NT2/D1 (cell line): ENCODE measurements around the gene FAM227B.
"Not testable (repeated sequence)": the region's sequence is repeated elsewhere in the genome, so short reads cannot be mapped to it uniquely, and the experiment has no call there.

Experiments
- DNase-seq: peaks from one replicate; pipeline ENCODE4 v3.0.0-alpha.2; 2011; ENCODE audit warnings: low read depth, low spot score
- H3K27me3 ChIP-seq: 2 replicates; pipeline ENCODE4 v1.6.0; 2011; ENCODE audit warnings: mild to moderate bottlenecking; ENCODE audit not compliant: insufficient read length, insufficient read depth
- H3K36me3 ChIP-seq: 2 replicates; pipeline ENCODE4 v1.6.1; 2011; ENCODE audit warnings: mild to moderate bottlenecking, low read length, mixed read lengths; ENCODE audit not compliant: insufficient read depth, insufficient read length
- H3K4me1 ChIP-seq: 2 replicates; pipeline ENCODE4 v1.5.1; 2011; ENCODE audit not compliant: insufficient read depth, insufficient read length
- H3K4me3 ChIP-seq: 2 replicates; pipeline ENCODE4 v1.5.1; 2011; ENCODE audit warnings: low read depth; ENCODE audit not compliant: insufficient read length
- H3K9ac ChIP-seq: 2 replicates; pipeline ENCODE4 v1.6.0; 2011; ENCODE audit warnings: low read depth; ENCODE audit not compliant: insufficient read length
- H3K9me3 ChIP-seq: 2 replicates; pipeline ENCODE4 v1.5.1; 2011; ENCODE audit warnings: mild to moderate bottlenecking, low read length; ENCODE audit not compliant: insufficient read depth
- SUZ12 ChIP-seq: IDR thresholded peaks from 2 replicates; pipeline ENCODE4 v1.6.1; 2011; ENCODE audit not compliant: insufficient read length, insufficient read depth; ENCODE audit errors: extremely low read depth
- YY1 ChIP-seq: IDR thresholded peaks from 2 replicates; pipeline ENCODE4 v1.6.1; 2011; ENCODE audit not compliant: insufficient read length, insufficient read depth
- ZNF274 ChIP-seq: IDR thresholded peaks from 2 replicates; pipeline ENCODE4 v1.6.1; 2011; ENCODE audit warnings: mild to moderate bottlenecking, low read depth, low read length

The FAM227B gene

GRCh38 chr15:49570672-49571071 is 49.9 kb downstream of the FAM227B start:
- H3K9ac ChIP-seq = no peak overlapping the region
- H3K9me3 ChIP-seq = no peaks in the 10 kb centered on the region
- no peaks in the 10 kb centered on the region for H3K36me3 ChIP-seq
- TF ChIP-seq SUZ12 (no peak), ZNF274 (no peak), YY1 (no peak)
- no peak overlapping the region for H3K4me3 ChIP-seq
- DNase-seq = no peak
- H3K4me1 ChIP-seq = no peaks in the 10 kb centered on the region
- H3K27me3 ChIP-seq = no peaks in the 10 kb centered on the region

DNA sequence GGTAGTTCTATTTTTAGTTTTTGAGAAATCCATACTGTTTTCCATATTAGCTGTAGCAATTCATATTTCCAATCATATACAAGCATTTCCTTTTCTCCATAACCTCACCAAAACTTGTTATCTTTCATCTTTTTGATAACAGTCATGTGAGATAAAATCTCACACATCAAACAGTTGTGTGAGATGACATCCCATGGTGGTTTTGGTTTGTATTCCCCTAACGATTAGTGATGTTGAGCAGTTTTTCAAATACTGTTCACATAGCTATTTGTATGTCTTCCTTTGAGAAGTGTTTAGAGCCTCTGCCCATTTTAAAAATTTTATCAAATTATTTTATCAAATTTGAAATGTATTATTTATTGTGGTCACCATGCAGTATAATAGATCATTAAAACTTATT is 50.4 kb downstream of the FAM227B start:
- Histone ChIP-seq H3K9me3 (no peaks in the 10 kb centered on the region), H3K9ac (no peak overlapping the region), H3K36me3 (no peaks in the 10 kb centered on the region), H3K4me3 (no peak overlapping the region), H3K27me3 (no peaks in the 10 kb centered on the region), H3K4me1 (no peaks in the 10 kb centered on the region)
- DNase-seq = no peak
- TF ChIP-seq ZNF274 (no peak), SUZ12 (no peak), YY1 (no peak)

DNA sequence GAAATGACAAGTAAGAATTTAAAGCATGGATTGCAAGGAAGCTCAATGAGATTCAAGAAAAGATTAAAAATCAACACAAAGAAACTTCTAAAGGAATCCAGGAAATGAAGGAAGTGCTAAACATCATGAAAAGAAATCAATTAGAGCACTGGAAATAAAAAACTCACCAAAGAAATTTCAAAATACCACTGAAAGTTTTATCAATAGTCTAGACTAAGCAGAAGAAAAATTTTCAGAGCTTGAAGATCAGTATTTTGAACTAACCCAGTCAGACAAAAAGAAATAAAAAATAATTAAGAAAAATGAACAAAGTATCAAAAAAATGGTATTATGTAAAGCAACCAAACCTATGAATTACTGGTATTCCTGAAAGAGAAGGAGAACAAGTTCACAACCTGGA is 60.6 kb downstream of the FAM227B start:
- Histone ChIP-seq H3K36me3 (no peaks in the 10 kb centered on the region), H3K4me3 (no peak overlapping the region), H3K27me3 (no peaks in the 10 kb centered on the region), H3K9ac (no peak overlapping the region), H3K9me3 (no peaks in the 10 kb centered on the region), H3K4me1 (no peaks in the 10 kb centered on the region)
- TF ChIP-seq ZNF274 (no peak), SUZ12 (no peak), YY1 (no peak)
- DNase-seq = no peak

- TF ChIP-seq ZNF274 (no peak), YY1 (no peak), SUZ12 (no peak)
- DNase-seq = no peak
- Histone ChIP-seq H3K4me1 (no peaks in the 10 kb centered on the region), H3K27me3 (no peaks in the 10 kb centered on the region), H3K9ac (no peak overlapping the region), H3K36me3 (no peaks in the 10 kb centered on the region), H3K4me3 (no peak overlapping the region), H3K9me3 (no peaks in the 10 kb centered on the region; the same call in 1 of the 2 replicates)
Measured at GRCh38 chr15:49558929-49559328, 61.7 kb downstream of the FAM227B start.

- no peak for TF ChIP-seq SUZ12
- TF ChIP-seq YY1 = no peak
- no peak for TF ChIP-seq ZNF274
- H3K36me3 ChIP-seq = no peaks in the 10 kb centered on the region
Measured at GRCh38 chr15:49556437-49556836, 64.2 kb downstream of the FAM227B start.

GRCh38 chr15:49550342-49550741 is 70.3 kb downstream of the FAM227B start:
- not testable (repeated sequence) for DNase-seq, H3K9ac ChIP-seq, H3K36me3 ChIP-seq, H3K4me1 ChIP-seq, H3K27me3 ChIP-seq, H3K4me3 ChIP-seq, H3K9me3 ChIP-seq

More at GRCh38 chr15:49556437-49556836, 64.2 kb downstream of the FAM227B start:
- Histone ChIP-seq H3K27me3 (no peaks in the 10 kb centered on the region), H3K9me3 (no peaks in the 10 kb centered on the region; the same call in 1 of the 2 replicates), H3K4me1 (no peaks in the 10 kb centered on the region), H3K9ac (no peak overlapping the region), H3K4me3 (no peak overlapping the region)
- no peak for DNase-seq

DNA sequence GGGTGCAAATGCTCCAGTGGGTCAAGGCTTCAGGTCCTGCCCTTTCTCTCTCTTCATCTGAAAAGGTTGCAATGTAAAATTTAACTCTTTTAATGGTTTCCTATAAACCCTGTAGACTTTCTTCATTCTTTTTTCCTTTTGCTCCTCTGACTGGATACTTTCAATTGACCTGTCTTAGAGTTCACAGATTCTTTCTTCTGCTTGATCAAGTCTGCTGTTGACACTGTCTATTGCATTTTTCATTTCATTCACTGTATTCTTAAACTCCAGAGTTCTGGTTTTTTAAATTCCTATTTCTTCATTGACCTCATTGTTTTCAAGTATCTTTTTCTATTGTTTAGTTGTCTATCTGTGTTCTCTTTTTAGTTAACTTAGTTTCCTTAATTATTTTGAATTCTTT is 82.1 kb downstream of the FAM227B start:
- DNase-seq = no peak
- no peak for TF ChIP-seq ZNF274
- no peak for TF ChIP-seq SUZ12
- no peak for TF ChIP-seq YY1
- H3K27me3 ChIP-seq = no peaks in the 10 kb centered on the region
- H3K9me3 ChIP-seq = no peaks in the 10 kb centered on the region
- no peaks in the 10 kb centered on the region for H3K36me3 ChIP-seq
- H3K9ac ChIP-seq = no peak overlapping the region
- H3K4me3 ChIP-seq = no peak overlapping the region
- no peaks in the 10 kb centered on the region for H3K4me1 ChIP-seq

- Histone ChIP-seq H3K9ac (no peak overlapping the region), H3K27me3 (no peaks in the 10 kb centered on the region), H3K36me3 (no peaks in the 10 kb centered on the region), H3K4me1 (no peaks in the 10 kb centered on the region), H3K4me3 (no peak overlapping the region), H3K9me3 (no peaks in the 10 kb centered on the region)
- no peak for DNase-seq
- TF ChIP-seq SUZ12 (no peak), ZNF274 (no peak), YY1 (no peak)
Measured at GRCh38 chr15:49530092-49530491, 90.5 kb downstream of the FAM227B start.
